ENCODE results near the gene BRMS1L. TPM values are rescaled to one million over a fixed set of nuclear protein-coding genes. Genes with fewer than 3 reads are reported as not detected.

The BRMS1L gene
- total and polyA plus RNA-seq, 2 of the 13 experiments (the other 11 are each of a cell fraction or from before 2014, with no cell fraction given): 21.1 to 23.8 TPM

GRCh38 chr14:35807131-35807961 lies 18.8 kb upstream of the BRMS1L start (continued):
- TF ChIP-seq ZNF276 (CRISPR knock-in tag; IDR thresholded peaks at IDR 0.05; ENCODE audit: low read depth): no peak
- peak; percentile 45; the same call in 1 of the 2 replicates for TF ChIP-seq ZNF124 (CRISPR knock-in tag; IDR thresholded peaks at IDR 0.05)
- no peak for TF ChIP-seq NR0B2 (CRISPR knock-in tag; IDR thresholded peaks at IDR 0.05)
- TF ChIP-seq TOE1 (CRISPR knock-in tag; IDR thresholded peaks at IDR 0.05): no peak
- TF ChIP-seq RFXANK (CRISPR knock-in tag; IDR thresholded peaks at IDR 0.05): peak; percentile 35; the same call in 1 of the 2 replicates
- TF ChIP-seq CSRNP1 (CRISPR knock-in tag; IDR thresholded peaks at IDR 0.05): no peak
- TF ChIP-seq MTF2 (CRISPR knock-in tag; IDR thresholded peaks at IDR 0.05; ENCODE audit: borderline replicate concordance): no peak; the same call in 1 of the 2 replicates
- TF ChIP-seq MLLT10 (CRISPR knock-in tag; IDR thresholded peaks at IDR 0.05): no peak
- TF ChIP-seq ZNF761 (CRISPR knock-in tag; conservative IDR thresholded peaks at IDR 0.05): 0 out of 2 replicates have a peak, but pooled peaks have one; percentile 8
- TF ChIP-seq CEBPG (CRISPR knock-in tag; IDR thresholded peaks at IDR 0.05): peak; percentile 95
- no peak for TF ChIP-seq GPBP1L1 (CRISPR knock-in tag; IDR thresholded peaks at IDR 0.05)
- TF ChIP-seq KAT7 (CRISPR knock-in tag; IDR thresholded peaks at IDR 0.05; ENCODE audit: borderline replicate concordance): peak; percentile 60; the same call in 1 of the 2 replicates
- TF ChIP-seq HOMEZ (CRISPR knock-in tag; IDR thresholded peaks at IDR 0.05; ENCODE audit: low read depth): peak; percentile 85; the same call in 1 of the 2 replicates
- TF ChIP-seq CHD4 (IDR thresholded peaks at IDR 0.05; ENCODE audit: borderline replicate concordance, low read length): peak; percentile 77
- TF ChIP-seq ZNF484 (CRISPR knock-in tag; IDR thresholded peaks at IDR 0.05; ENCODE audit: borderline replicate concordance, low read depth): no peak
- TF ChIP-seq KLF16 (CRISPR knock-in tag; IDR thresholded peaks at IDR 0.05): peak in 1 of 2 experiments; percentile 78; a peak in 2 of 4 replicates
- TF ChIP-seq ELF3 (CRISPR knock-in tag; IDR thresholded peaks at IDR 0.05): peak; percentile 89
- TF ChIP-seq PCBP2 (optimal IDR thresholded peaks at IDR 0.05; ENCODE audit: low read depth, low read length, poor library complexity, severe bottlenecking): no peak
- TF ChIP-seq ZNF331 (CRISPR knock-in tag; IDR thresholded peaks at IDR 0.05): peak; percentile 84

Measured in HepG2 (cell line).